OCI-LY7 (cell line): ENCODE data around the gene C3orf18. TPM values are rescaled to one million over a fixed set of nuclear protein-coding genes. Genes with fewer than 3 reads are reported as not detected.

Experiments used
- BruUV-seq: library from RNA; stranded (reverse); fragments of 400-500 nt; replicated peaks from 2 replicates; lab custom pipeline; 2021; lab: Mats Ljungman, UMichigan
- CTCF ChIA-PET: fragments of 300-600 bp; sonication (Branson Sonifier 250); formaldehyde crosslinking; loops from one replicate; lab custom pipeline; 2022; ENCODE audit warnings: antibody characterized with exemption; ENCODE audit not compliant: unreplicated experiment; lab: Charles Lee
- POLR2A ChIA-PET: fragments of 300-600 bp; sonication (Branson Sonifier 250); formaldehyde crosslinking; loops from one replicate; lab custom pipeline; 2022; ENCODE audit warnings: antibody characterized with exemption; lab: Charles Lee
- DNase-seq: peaks from one replicate; pipeline ENCODE4 v3.0.0-alpha.2; 2015; ENCODE audit warnings: low spot score
- H2AFZ ChIP-seq: fragments of 200-600 bp; sonication (generic), shearing (Covaris generic); 2 replicates; pipeline ENCODE4 v1.6.1; 2014; ENCODE audit warnings: mild to moderate bottlenecking, antibody characterized with exemption, low read length, moderate library complexity
- H3K27ac ChIP-seq: fragments of 200-600 bp; sonication (generic); 2 replicates; pipeline ENCODE4 v1.5.1; 2014; ENCODE audit warnings: mixed run types, low read depth, mild to moderate bottlenecking, moderate library complexity, low read length, inconsistent platforms; ENCODE audit not compliant: poor library complexity, severe bottlenecking
- H3K36me3 ChIP-seq: fragments of 200-600 bp; sonication (generic); 2 replicates; pipeline ENCODE4 v1.6.1; 2014; ENCODE audit warnings: mild to moderate bottlenecking, antibody characterized with exemption, low read length, moderate library complexity, mixed read lengths; ENCODE audit not compliant: insufficient read depth
- H3K4me1 ChIP-seq: fragments of 200-600 bp; sonication (generic); 2 replicates; pipeline ENCODE4 v1.5.1; 2014; ENCODE audit warnings: mild to moderate bottlenecking, low read length; ENCODE audit not compliant: insufficient read depth, poor library complexity, severe bottlenecking
- H3K4me2 ChIP-seq: fragments of 200-600 bp; sonication (generic); 2 replicates; pipeline ENCODE4 v1.6.1; 2014; ENCODE audit warnings: mild to moderate bottlenecking, low read length
- H3K4me3 ChIP-seq: fragments of 200-600 bp; sonication (generic); 2 replicates; pipeline ENCODE4 v1.5.1; 2014; ENCODE audit warnings: mild to moderate bottlenecking, low read depth, low read length; ENCODE audit not compliant: poor library complexity, severe bottlenecking
- H3K79me2 ChIP-seq: fragments of 200-600 bp; sonication (generic); 2 replicates; pipeline ENCODE4 v1.6.1; 2016; ENCODE audit warnings: low read depth, mild to moderate bottlenecking, low read length, moderate library complexity, mixed read lengths; ENCODE audit not compliant: insufficient read depth
- H3K9me2 ChIP-seq: fragments of 200-600 bp; sonication (generic); 2 replicates; pipeline ENCODE4 v1.6.1; 2016; ENCODE audit warnings: mild to moderate bottlenecking, low read length, mixed read lengths; ENCODE audit not compliant: insufficient read depth
- H3K9me3 ChIP-seq: fragments of 200-600 bp; sonication (generic); 2 replicates; pipeline ENCODE4 v1.6.1; 2014; ENCODE audit warnings: mild to moderate bottlenecking, mixed run types, low read length, mixed read lengths
- H4K20me1 ChIP-seq: fragments of 200-600 bp; sonication (generic); 2 replicates; pipeline ENCODE4 v1.6.1; 2014; ENCODE audit warnings: mild to moderate bottlenecking, antibody characterized with exemption, low read length, moderate library complexity, mixed read lengths; ENCODE audit not compliant: insufficient read depth
- CTCF ChIP-seq: fragments of 200-600 bp; sonication (generic); conservative IDR thresholded peaks from 2 replicates; pipeline ENCODE4 v1.5.1; 2014; ENCODE audit warnings: mild to moderate bottlenecking, antibody characterized with exemption, low read length, moderate library complexity, mixed read lengths
- EZH2phosphoT487 ChIP-seq: fragments of 200-600 bp; sonication (generic); IDR thresholded peaks from 2 replicates; pipeline ENCODE4 v1.6.1; 2018; ENCODE audit warnings: low read depth, borderline replicate concordance, mild to moderate bottlenecking, mixed run types, antibody characterized with exemption, low read length, moderate library complexity, mixed read lengths
- intact Hi-C: fragments of 100-400 bp; cut with micrococcal nuclease; formaldehyde crosslinking; loops from one replicate; pipeline ENCODE4 v1.10.0; 2022; ENCODE audit not compliant: unreplicated experiment
- total RNA-seq, 2 experiments: library from RNA; depleted of rRNA in 1 of 2; stranded (reverse); fragments of >200 nt in 1 of 2; shearing (Covaris generic) in 1 of 2; gene quantifications; 2 replicates each; pipeline ENCODE4 v1.2.3, GENCODE V29; 2014 to 2022

C3orf18 gene
- total RNA-seq, 2 experiments from 2014 or later, result 8.0 to 9.5 TPM

GRCh38 chr3:50572158-50572557, 4.6 kb upstream of the C3orf18 start:
- Histone ChIP-seq H3K9me3 (no peaks in the 10 kb centered on the region), H3K36me3 (0 out of 2 replicates have a peak, but pooled peaks cover 8% of the 10 kb centered on the region), H3K4me1 (peaks cover 21% of the 10 kb centered on the region), H3K79me2 (peaks cover 9% of the 10 kb centered on the region; the same call in 1 of the 2 replicates), H3K9me2 (no peaks in the 10 kb centered on the region), H3K27ac (no peak overlapping the region), H3K4me2 (no peak overlapping the region), H3K4me3 (no peak overlapping the region), H2AFZ (no peak overlapping the region), H4K20me1 (0 out of 2 replicates have a peak, but pooled peaks cover 11% of the 10 kb centered on the region)
- ChIA-PET POLR2A (no interaction called here), CTCF (no interaction called here)
- TF ChIP-seq EZH2phosphoT487, result no peak
- TF ChIP-seq CTCF, result peak; percentile 80
- intact Hi-C loops, result loop anchor here (1.0 kb wide), 1 partner anchor 42 kb away; no protein-coding TSS in a partner anchor
- BruUV-seq, result no TSS peak
- peak; percentile 65 for DNase-seq

GRCh38 chr3:50571486-50571885, 3.9 kb upstream of the C3orf18 start:
- CTCF ChIA-PET, result interaction anchor here (0.9 kb wide), 1 partner anchor 39 kb away, joined by 3 read pairs; the partner anchor contains the start of gene CISH
- Histone ChIP-seq H4K20me1 (0 out of 2 replicates have a peak, but pooled peaks cover 11% of the 10 kb centered on the region), H2AFZ (no peak overlapping the region), H3K27ac (no peak overlapping the region), H3K4me3 (no peak overlapping the region), H3K9me3 (no peaks in the 10 kb centered on the region), H3K9me2 (no peaks in the 10 kb centered on the region), H3K36me3 (0 out of 2 replicates have a peak, but pooled peaks cover 8% of the 10 kb centered on the region), H3K4me1 (peaks cover 25% of the 10 kb centered on the region), H3K4me2 (no peak overlapping the region), H3K79me2 (peaks cover 9% of the 10 kb centered on the region; the same call in 1 of the 2 replicates)
- BruUV-seq, result no TSS peak
- POLR2A ChIA-PET, result no interaction called here
- intact Hi-C loops, result no loop called here
- TF ChIP-seq EZH2phosphoT487 (no peak), CTCF (no peak)
- no peak for DNase-seq
